Fibroblast of skin of left biceps (primary cell): ENCODE results near the gene JAG2.

ENCODE experiments used
- DNase-seq, 2 experiments: peaks; one replicate each; pipeline ENCODE4 v3.0.0-alpha.2; 2013; ENCODE audit warnings: low read depth in 2 of 2

Gene JAG2

DNA sequence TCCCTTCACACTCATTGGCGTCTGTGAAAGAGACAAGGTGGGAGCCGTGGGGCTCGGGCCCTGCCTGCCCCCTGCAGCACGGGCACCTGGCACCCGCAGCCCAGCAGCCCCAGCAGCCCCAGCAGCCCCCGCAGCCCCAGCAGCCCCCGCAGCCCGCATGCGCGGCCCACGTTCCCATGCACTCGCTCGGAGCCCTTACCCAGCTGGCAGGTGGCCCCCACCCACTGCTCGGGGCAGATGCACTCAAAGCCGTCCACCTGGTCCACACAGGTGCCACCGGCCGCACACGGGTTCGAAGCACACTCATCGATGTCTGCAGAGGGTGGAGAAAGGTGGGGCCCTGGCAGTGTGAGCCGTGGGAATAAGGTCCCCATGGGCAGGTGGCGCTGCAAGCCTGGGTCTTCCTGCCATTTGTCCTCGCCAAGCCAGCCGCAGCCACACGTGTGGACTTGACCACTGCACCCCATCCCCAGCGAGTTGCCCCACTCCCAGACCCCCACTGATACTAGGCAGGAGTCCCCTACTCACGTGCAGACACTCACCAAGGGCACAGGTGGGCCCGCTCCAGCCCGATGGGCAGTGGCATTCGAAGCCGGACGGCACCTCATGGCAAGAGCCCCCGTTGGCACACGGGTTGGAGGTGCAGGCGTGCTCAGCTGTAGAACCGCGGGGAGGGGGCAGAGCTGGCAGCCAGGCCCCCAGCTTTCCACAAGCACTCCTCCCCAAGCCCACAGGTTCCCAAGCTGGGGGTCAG, 17.3 kb downstream of the JAG2 start:
- no peak for DNase-seq

DNA sequence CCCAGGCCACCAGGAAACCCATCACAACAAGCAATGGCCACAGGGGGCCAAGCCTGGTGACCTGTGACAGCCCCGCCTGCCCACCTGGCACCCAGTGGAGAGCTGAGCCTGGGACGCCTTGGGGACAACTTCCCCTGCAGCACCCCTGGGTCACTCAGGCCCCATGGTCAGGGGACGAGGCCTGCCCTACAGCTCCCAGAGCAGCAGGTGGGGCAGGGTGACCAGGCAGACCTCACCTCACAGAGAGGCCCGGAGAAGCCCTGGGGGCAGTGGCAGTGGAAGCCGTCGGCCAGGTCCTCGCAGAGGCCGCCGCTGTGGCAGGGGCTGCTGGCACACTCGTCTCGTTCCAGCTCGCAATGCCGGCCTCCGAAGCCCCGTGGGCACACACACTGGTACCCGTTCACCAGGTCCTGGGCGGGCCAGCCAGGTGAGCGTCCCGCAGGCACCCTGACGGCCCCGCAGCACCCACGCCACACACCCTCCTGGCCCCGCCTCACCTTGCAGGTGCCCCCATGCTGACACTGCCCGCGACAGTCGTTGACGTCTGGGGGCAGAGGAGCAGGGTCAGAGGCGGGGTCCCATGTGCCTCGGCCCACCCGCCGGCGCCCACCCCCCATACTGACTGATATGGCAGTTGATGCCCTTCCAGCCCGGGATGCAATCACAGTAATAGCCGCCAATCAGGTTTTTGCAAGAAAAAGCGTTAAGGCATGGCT, 18.1 kb downstream of the JAG2 start:
- DNase-seq: no peak

DNA sequence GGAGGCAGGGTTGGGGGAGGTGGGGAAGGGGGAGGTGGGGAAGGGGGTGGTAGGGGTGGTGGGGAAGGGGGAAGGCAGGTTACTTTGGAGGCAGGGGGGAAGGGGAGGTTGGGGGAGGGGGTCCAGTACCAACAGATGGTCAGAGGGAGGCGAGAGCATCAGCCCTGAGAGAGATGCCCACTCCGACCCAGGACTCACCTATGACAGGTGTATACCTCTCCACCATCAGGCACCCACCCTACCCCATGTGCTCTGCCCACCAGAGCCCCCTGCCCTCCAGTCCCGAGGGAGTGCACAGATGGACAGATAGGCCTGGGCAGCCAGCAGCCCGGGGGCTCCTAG, 18.6 kb downstream of the JAG2 start:
- no peak for DNase-seq

DNA sequence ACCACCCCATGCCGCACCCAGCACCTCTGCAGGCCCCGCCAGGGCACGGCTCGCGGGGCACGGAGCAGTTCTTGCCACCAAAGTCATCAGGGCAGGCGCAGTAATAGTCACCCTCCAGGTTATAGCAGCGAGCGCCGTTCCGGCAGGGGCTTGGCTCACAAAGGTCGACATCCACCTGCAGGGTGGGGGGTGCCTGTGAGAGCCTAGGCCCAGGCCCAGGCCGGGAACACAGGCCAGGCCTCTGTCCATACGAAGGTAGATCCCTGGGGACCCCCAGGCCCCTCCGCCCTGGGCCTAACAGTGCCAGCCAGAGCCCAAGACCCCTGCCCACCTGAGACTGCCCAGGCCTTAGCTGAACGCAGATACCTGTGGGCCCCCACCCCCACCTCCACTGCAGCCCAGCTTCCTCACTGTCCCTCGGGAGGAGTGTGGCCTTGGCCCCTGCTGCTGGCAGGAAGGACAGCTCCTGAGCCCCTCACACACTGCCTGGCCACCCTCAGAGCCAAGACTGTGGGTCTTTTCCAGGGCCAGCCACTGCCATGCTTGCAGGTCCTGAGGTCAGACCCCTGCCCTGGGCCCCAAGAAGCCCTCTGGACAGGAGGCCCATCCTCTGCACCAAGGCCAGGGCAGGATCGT, 19.3 kb downstream of the JAG2 start:
- no peak for DNase-seq

DNA sequence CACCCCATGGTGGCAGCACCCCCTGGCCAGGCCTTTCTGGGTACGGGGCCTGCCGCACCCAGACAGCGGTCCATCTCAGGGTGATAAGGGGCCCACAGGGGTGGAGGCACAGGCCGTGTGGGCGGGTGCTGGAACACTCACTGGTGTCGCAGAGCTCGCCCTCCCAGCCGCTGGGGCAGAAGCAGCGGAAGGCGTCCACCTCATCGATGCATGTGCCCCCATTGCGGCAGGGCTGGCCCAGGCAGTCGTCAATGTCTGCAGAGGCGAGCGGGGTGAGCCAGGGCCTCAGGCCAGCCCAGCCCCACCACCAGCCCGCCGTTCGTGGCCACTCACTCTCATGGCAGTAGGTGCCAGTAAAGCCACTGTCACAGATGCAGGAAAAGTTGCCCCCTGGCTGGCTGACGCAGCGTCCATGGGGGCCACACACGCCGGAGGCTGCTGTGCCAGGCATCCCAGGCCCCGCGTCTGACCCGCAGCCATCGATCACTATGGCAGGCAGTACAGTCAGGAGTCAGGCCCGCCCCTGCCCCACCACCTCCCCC, 19.9 kb downstream of the JAG2 start:
- DNase-seq: no peak

DNA sequence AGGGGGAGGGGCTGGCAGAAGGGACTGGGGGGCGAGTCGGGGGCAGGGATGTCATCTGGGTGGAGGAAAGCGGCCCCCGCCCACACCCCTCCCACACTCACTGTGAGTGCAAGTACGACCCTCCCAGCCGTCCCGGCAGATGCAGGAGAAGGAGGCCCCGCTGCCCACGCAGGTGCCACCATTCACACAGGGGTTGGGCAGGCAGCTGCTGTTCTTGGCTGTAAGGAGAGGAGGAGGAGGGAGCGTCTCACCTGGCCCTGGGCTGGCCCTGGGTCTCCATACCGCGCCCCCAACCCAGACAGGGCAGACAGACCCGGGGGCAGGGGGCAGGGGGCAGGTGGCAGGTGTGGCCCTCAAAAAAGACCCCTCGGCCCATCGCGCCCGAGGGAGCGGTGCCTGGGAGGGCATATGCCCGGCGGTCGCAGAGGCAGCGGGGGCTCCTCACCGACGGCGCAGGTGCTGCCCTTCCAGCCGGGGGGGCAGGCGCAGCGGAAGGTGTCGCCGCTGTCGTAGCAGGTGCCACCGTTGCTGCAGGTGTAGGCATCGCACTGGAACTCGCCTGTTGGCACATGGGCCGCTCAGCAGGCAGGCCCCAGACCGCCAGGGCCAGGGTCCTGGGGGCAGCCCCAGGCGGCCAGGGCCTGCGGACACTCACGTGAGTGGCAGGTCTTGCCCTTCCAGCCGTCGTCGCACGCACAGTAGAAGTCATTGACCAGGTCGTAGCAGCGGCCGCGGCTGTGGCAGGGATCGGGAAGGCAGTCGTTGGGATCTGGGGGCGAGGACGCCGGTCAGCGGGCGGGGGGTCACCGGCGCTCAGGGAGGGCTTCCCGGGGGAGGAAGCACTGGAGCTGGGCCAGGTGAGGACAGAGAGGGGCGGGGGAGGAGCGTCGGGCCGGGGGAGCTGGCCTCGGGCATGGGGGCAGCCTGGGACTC, 20.6 kb downstream of the JAG2 start:
- no peak for DNase-seq

DNA sequence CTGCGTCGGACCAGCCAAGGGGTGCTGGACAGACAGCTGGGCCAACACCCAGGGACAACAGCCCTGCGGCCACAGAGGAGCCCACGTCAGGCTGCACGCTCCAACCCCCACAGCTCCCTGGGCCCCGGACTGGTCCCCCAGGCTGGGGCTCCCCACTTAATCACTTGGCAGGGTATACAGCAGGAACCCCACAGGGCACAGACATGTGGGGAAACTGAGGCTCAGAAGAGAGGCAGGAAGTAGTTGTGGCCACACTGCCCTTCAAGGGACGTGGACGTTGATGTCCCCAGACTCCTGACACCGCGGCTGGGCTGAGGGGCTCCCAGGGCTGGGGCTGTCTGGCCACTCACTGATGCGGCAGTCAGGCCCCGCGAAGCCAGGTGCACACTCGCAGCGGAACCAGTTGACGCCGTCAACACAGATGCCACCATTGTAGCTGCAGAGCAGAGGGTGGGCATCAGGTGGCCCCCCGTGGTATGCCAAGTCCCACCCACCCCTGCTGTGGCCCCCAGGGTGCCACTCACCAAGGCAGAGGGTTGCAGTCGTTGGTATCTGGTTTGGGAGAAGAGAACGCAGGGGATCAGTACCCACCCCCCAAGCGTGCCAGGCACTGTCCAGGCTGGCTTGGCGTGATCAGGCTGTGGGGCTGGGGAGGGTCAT, 21.5 kb downstream of the JAG2 start:
- no peak for DNase-seq

DNA sequence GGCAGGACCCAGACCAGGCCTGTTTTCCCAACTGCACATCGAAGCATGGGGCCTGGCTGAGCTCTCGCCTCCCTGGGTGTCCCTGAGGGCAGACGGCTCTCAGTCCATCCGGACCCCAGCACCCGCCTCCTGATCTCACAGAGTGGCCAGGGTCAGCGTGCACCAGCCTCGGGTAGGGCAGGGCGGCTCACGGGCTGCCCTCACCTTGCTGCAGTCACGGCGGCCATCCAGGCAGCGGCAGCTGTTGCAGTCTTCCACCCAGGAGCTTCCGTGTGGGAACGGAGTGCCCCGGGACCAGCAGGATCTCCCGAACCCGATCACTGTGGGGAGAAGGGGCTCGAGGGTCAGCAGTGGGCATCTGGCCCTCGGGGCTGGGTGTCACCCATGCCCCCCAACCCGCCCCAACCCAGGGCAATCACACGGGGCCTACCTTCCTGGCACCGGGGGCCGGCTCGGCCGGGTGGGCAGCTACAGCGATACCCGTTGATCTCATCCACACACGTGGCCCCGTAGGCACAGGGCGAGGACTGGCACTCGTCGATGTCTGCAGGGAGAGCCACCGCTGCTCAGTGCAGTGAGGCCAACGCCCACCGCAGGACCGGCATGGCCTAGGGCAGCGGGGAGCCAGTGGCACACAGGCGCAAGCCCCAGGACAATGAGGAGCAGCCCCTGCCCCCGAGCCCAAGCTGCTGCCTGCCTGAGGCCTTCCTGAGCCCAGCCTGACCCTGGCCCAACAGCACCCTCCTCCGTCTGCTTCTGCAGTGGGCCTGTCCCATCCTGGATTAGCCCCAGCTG, 22.2 kb downstream of the JAG2 start:
- DNase-seq: no peak

DNA sequence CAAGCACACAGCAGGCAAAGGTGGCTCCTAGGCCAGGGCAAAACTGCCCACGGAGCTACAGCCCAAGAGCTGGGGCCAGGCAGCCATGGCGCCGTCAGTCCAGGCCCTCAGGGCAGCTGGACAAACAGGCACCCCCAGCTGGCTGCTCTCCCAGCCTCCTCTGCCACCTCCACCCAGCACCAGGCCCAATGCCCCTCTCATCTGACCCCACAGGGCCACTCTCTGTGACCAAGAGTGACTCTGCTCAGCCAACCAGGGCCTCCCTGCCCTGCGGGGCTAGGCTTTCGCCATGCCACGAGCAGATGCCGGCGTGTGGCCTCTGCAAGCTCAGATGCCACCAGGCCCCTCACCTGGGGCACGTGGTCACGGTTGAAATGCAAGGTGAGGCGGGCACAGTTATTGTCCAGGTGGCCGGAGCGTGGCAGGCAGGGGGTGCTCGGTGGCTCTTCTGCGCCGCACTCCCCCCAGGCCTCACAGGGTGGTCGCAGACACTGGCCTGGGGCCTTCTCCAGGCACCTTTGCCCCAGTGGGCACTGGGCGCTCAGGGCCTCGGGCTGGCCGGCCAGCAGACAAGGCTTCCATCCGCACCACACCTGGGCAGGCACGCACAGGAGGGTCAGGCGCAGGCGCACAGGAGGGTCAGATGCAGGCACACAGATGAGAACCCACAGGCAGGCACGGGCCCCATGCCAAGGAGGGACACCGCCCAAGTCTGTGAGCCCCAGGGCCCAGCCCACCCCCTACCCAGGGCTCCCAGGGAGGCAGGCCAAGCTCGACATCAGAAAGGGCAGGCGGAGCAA, 23.0 kb downstream of the JAG2 start:
- DNase-seq: no peak

DNA sequence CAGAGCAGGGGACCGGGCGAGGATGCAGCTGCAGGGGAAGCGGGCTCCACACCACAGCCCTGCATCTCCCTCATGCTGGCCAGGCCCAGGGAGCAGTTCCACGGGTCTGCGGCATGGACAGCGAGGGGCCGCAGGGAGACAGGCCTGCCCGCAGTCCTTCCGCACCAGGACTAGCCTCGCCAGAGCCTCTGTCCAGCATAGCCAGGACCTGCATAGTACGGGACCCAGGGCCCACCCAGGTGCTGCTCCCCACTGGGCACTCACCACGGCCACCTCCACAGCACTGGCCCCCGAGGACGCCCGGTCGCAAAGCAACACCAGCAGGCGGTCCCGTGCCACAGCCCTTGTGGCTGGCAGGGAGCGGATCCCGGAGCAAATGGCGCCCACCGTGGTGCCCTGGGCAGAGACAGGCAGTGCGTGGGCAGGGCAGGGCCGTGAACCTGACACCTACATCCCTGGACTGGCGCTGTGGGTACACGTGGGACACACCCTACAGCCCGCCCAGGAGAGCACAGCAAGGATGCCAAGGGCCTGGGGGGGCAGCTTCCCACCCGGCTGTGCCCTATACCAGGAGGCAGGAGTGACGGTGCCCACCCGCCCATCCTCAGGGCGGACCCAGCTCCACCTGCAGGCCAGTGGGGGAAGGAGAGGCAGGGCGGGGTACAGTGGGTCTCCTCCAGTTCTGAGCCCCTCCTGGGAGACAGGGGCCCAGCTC, 23.8 kb downstream of the JAG2 start:
- no peak for DNase-seq

DNA sequence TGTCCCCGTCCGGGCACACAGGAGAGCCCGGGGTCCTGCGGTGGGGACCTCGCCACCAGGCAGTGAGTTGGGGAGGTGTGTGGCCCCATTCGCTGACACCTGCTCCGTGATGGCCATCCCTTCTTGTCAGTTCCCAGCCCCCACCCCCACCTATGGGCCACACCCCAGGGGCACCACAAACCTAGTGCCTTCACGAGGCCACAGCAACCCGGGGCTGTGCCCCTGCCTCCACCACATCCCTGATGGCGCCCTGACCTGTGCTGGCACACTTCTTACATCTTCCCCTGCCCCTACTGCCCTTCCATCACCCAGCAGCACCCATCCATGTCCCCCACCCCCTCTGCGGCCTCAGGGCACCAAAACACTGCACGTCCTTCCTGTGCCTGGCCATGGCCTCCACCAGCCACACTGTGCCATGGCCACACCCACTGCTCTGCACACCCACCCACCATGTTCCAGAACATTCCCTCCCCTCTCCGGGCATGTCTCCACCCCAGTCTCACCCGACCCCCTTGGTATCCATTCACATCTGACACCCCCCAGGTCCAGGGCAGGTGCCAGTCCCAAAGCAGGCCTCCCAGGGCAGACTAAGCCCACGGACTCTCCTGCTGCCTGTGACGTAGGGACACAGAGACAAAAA, 24.4 kb downstream of the JAG2 start:
- DNase-seq: no peak

DNA sequence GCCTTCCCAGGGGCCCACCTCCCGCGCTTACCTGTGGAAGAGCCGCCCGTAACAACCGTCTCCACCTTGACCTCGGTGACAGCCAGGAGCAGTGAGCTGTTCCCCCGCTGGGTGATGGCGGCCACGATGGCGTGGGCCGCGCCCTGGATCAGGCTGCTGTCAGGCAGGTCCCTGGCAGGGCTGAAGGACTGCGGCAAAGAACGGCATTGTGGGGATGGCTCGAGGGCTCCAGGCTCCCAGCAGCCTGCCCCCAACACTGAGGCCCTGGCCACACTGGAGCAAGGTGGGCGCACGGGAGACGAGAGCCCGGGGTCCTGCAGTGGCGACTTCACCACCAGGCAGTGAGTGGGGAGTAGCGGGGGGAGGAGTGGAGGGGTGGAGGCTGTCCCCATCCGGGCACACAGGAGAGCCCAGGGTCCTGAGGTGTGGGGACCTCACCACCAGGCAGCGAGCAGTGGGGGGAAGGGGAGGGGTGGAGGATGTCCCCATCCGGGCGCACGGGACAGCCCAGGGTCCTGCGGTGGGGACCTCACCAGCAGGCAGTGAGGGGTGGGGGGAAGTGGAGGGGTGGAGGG, 25.0 kb downstream of the JAG2 start:
- no peak for DNase-seq

DNA sequence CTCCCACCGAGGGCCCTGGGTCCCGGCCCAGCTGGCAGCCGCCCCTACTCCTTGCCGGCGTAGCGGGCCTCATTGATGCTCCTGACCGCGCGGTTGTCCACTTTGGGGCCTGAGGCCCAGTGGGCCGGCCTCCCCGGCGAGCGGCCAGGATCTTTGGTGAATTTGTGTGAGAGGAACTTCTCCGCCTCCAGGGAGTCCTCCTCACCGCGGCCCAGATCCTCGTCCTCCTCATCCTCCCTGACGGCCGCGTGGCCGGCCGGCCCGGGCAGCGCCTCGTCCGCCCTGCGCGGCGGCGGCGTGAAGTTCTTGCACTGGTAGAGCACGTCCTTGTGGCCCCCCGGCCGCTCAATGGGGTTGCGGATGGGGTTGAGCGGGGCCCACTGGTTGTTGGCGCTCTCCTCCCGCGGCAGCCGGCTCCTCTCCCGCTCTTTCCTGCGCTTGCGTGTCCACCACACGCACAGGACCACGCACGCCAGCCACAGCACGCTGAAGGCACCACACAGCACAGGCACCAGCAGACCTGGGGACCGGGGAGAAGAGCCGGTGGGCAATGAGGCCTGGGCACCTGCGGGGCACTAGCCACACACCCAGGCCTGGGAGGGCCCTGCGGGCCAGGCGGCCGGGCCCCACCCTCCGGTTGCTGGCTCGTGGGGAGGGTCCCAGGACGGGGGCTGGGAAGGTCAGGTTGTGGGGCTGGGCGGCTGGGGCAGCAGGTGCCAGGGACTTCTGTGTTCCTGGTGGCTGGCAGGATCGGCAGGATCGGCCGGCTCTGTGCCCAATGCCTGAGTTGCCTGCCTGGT, 25.7 kb downstream of the JAG2 start:
- DNase-seq: no peak

DNA sequence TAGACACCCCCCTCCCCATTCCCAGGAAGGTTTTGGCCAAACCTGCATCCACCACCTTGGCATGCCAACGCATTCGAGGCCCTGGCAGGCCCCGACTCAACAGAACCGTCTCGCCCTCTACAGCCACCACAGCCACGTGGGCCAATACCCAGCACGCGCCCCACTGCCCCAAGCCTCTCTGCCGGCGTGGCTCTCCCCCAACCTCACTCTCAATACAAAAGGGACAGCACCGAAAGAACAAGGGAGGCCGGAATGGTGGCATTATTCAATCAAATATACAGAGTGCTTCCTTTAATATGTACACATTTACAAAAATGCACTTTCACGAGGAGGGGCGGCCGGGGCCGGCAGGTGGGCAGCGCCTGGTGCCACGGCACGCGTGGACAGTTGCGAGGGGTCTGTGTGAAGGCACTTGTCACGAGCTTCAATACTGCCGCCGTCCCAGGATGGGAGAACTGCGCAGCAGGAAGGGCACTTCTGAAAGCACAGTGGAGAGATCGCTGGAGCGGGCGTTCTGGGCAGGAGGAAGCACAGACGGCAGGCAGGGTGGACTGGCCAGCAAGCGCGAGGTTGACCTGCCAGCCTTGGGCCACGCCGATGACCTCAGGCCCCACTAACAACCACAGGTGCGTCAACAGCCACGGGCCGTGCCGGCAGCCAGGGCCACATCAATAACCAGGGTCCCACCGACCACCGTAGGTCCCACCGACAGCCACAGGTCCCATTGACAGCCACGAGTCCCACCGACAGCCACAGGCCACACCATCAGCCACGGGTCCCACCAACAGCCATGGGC, 26.9 kb downstream of the JAG2 start:
- no peak for DNase-seq

DNA sequence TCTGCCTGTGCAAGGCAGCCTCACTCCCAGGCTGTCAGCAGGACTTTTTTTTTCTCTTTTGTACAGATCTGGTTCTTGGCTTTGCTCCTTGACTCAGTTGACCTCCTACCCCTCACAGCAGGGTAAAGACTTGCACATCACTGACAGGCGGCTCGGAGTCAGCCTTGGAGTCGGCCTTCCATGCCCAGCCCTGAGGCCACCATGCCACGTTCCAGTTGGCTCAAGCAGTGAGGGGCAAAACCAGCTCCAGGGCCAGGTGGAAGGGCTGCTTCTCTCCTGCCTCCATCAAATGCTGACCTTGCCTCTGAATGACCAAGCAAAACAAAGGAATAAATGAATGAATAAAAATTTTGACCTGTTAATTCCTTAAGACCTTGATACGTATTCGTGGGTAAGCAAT, 27.6 kb downstream of the JAG2 start:
- no peak for DNase-seq

DNA sequence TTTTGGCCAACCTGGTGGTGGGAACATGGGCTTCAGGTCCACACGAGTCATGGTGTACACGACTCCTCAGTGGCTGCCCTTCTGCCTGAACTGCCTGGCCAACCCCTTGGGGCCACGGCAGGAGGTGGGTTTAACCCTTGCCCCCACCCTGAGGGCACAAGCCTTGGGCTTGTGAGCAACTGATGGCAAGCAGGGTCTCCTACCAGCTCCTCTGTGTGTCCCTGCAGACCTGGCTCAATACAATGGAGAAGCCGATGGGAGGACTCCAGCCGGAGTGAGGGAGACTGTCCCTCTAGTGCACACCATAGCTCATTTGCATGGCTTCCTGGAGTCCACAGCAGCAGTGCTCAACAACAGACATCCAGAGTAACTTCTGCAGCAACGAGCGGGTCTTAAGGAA, 28.0 kb downstream of the JAG2 start:
- DNase-seq: no peak
